Cardiac fibroblast (primary cell): ENCODE results near the gene UFC1.

Experiments
- DNase-seq, 2 donors: peaks; one replicate each; pipeline versions ENCODE4 v3.0.0 to v3.0.0-alpha.2; 2010; ENCODE audit warnings: low read depth in 2 of 2
- H3K4me3 ChIP-seq, 2 donors: replicated peaks in 1 of 2; 1 replicate in 1 of 2; 2 replicates in 1 of 2; pipeline ENCODE4 v1.5.1; 2011; ENCODE audit warnings: low read depth in 2 of 2, low read length in 2 of 2, mild to moderate bottlenecking in 2 of 2, moderate library complexity in 1 of 2
- TF ChIP-seq, protein P1 (sequence below): IDR thresholded peaks from one replicate; pipeline ENCODE4 v1.5.1; 2011; ENCODE audit warnings: low read depth, mild to moderate bottlenecking, low read length, inconsistent platforms

UFC1 gene

DNA sequence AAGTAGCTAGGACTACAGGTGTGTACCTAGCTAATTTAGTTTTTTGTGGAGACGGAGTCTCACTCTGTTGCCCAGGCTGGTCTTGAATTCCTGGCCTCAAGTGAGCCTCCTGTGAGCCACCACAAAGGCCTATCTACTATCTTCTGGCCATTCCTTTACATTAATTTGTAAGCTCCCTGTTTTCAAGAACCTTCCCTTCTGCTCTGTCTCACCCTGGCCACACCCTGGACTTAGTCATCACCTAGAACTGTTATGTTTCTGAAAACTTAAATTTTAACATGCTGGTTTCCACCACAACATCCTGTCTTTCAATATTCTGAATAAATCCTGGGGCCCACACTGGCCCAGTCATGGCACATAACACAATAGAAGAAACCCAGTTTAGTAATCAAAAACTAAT lies 28.4 kb downstream of the UFC1 start:
- H3K4me3 ChIP-seq: no peak overlapping the region
- TF ChIP-seq, protein P1, sequence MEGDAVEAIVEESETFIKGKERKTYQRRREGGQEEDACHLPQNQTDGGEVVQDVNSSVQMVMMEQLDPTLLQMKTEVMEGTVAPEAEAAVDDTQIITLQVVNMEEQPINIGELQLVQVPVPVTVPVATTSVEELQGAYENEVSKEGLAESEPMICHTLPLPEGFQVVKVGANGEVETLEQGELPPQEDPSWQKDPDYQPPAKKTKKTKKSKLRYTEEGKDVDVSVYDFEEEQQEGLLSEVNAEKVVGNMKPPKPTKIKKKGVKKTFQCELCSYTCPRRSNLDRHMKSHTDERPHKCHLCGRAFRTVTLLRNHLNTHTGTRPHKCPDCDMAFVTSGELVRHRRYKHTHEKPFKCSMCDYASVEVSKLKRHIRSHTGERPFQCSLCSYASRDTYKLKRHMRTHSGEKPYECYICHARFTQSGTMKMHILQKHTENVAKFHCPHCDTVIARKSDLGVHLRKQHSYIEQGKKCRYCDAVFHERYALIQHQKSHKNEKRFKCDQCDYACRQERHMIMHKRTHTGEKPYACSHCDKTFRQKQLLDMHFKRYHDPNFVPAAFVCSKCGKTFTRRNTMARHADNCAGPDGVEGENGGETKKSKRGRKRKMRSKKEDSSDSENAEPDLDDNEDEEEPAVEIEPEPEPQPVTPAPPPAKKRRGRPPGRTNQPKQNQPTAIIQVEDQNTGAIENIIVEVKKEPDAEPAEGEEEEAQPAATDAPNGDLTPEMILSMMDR: no peak
- peak in 1 of 2 donors; percentile 85 for DNase-seq

DNA sequence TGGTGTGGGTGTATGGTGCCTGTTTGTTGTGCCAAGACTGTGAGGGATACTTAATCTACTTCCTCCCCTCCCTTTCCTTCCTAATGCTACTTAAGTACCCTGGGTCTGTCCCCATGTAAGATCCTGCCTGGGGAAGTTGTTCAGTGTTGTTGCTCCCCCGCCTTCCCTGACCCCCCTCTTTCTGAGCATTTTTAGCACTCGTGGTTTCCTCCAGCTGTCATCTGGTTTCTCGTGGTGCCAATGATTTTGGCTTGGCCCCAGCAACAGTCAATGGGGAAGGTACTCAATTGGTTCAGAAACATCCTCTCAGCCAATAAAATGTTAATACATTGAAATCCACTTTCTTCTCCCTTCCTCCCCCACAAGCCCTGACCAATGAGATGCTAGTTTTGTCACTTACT lies 31.5 kb downstream of the UFC1 start:
- no peak overlapping the region for H3K4me3 ChIP-seq
- TF ChIP-seq, protein P1: no peak
- DNase-seq: peak; percentile 80 to 91

DNA sequence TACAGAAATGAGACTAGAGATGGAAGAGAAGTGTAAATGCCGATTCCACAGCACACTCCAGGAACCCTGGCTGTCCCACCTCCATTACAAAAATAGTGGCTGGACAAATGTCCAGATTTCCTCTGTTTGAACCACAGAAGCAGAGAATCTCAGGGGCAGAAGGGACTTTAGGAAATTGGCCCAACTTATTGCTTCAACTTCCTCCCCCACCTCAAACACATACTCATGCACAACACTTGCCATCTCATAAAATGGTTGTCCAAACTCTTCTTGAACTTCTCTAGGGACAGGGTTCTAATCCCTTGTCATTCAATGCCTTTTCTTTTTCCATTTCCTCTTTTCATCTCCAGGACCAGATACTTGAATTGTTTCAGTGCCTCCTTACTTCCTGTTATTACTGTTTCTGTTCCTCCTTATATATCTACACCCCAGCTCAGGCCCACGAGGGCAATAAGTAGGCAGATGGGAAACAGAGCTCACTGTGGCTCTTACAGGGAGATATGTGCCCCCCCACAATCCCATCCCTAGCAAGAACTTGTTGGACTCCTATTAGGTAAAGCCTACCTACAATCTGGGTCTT lies 32.0 kb downstream of the UFC1 start:
- peak in 1 of 2 donors; percentile 17 for DNase-seq
- no peak overlapping the region for H3K4me3 ChIP-seq
- TF ChIP-seq, protein P1: no peak

DNA sequence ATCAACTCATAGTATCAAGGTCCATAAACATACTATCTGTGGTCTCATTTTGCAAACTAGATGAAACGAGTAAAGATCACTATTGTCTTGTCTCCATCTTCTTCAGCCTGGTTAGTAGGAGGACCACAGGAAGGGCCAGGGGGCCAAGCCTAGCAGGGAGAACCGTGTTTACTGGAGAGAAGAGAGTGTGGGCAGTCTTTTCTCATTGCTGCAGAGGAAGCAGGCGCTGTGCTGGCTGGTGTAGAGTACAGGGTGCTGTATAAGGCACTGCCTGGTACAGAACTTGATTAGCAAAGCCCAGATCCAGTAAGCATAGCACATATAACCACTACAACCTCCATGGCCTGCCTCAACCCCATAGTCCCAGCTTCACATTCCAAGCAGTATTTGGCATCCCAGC lies 33.5 kb downstream of the UFC1 start:
- TF ChIP-seq, protein P1: no peak
- no peak overlapping the region for H3K4me3 ChIP-seq
- peak in 1 of 2 donors; percentile 20 for DNase-seq

DNA sequence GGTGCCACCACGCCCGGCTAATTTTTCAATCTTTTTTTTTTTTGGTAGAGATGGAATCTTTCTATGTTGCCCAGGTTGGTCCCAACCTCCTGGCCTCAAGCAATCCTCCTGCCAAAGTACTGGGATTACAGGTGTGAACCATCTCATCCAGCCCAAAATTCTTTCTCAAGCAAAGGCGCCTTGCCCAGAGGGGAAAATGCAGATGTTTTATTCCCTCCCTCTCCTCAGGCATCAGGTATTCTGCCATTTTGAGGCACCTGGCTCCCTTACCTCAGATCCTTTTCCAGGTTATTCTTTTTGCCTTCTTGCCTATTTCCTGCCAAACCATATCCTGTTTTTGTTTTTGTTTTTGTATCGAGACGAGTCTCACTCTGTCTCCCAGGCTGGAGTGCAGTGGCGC lies 34.6 kb downstream of the UFC1 start:
- peak in 1 of 2 donors; percentile 46 for DNase-seq
- TF ChIP-seq, protein P1: no peak

DNA sequence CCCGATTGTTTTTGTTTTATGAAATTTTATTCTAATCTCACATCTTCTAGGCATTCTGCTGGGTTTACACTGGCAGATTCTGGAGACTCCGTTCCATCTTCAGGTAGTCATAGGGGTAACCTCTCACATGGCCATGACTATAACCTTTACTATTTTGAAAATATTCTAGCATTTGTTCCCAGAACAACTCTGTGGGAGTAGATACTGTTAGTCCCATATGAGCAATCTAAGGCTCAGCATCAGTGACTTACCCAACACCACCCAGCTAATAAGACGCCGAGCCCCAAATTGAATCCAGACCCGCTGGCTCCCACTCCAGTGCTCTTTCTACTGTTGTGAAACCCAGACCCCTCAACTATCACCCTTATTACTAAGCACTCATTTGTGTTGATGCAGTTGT lies 35.3 kb downstream of the UFC1 start:
- TF ChIP-seq, protein P1: no peak
- H3K4me3 ChIP-seq: no peak overlapping the region

More for the DNA sequence above, 34.6 kb downstream of the UFC1 start:
- H3K4me3 ChIP-seq: no peak overlapping the region

More for the DNA sequence above, 35.3 kb downstream of the UFC1 start:
- DNase-seq: peak in 1 of 2 donors; percentile 80
